GM19193 (cell line): ENCODE data around the gene CEL.
A peak's percentile ranks its signal among the peaks of the same experiment; 100 is the strongest.

ENCODE experiments used
- POLR2A ChIP-seq: IDR thresholded peaks from 4 replicates; pipeline ENCODE4 v1.6.1; 2011; ENCODE audit not compliant: insufficient read depth, insufficient read length; ENCODE audit errors: extremely low read depth

CEL gene

GRCh38 chr9:133117271-133118178 is 55.7 kb downstream of the CEL start:
- no peak for TF ChIP-seq POLR2A

- no peak for TF ChIP-seq POLR2A
Observed at GRCh38 chr9:133118179-133118520, 56.4 kb downstream of the CEL start.

GRCh38 chr9:133118568-133118967 is 56.8 kb downstream of the CEL start:
- no peak for TF ChIP-seq POLR2A

GRCh38 chr9:133119103-133119845 is 57.5 kb downstream of the CEL start:
- TF ChIP-seq POLR2A: no peak

- TF ChIP-seq POLR2A: no peak
Observed at GRCh38 chr9:133119846-133120500, 58.2 kb downstream of the CEL start.

GRCh38 chr9:133120501-133121197 is 58.9 kb downstream of the CEL start:
- peak; percentile 49 for TF ChIP-seq POLR2A
